GM21529 (cell line): ENCODE data around the gene NKAIN4.
"Not testable (repeated sequence)": the region's sequence is repeated elsewhere in the genome, so short reads cannot be mapped to it uniquely, and the experiment has no call there.

Experiments used
- ATAC-seq: cut with Tn5 transposase; IDR thresholded peaks from one replicate; pipeline ENCODE4 v1.9.1; 2021; ENCODE audit not compliant: unreplicated experiment

The NKAIN4 gene

GRCh38 chr20:63238514-63239125 lies 15.6 kb downstream of the NKAIN4 start:
- no peak for ATAC-seq

GRCh38 chr20:63238031-63238430 lies 16.2 kb downstream of the NKAIN4 start:
- ATAC-seq = no peak

- ATAC-seq = no peak
These were observed 18.0 kb downstream of the NKAIN4 start for GRCh38 chr20:63236116-63236837.

DNA sequence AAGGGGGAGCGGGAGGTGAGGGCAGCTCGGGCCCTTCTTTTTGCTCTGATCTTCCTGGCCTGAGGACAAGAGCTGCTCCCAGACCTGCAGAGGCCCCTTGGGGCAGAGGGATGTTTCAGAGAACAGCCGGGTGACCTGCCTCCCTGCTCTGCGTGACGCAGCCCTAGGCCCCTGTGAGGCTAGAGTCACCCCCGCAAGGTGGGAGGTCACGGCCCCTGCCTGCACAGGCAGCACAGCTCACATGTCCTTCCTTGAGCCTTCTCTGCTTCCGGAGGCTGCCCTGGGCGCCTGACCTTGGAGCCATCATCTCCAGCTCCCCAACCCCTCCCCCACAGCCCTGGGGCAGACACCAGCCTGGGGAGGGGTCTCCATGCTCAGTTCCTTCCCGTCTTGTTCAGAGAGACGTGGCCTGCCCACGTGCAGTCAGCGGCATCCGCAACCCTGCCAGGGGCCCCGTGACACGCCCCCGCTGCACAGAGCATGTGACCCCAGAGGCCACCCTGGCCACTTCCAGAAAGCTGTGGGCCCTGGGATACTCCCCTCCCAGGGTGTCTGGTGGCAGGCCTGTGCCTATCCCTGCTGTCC lies 18.8 kb downstream of the NKAIN4 start, which contains the start of gene BIRC7:
TSS of gene BIRC7 (plus strand) at position 507 of the 585 bp plus-strand sequence. CDS start 192 bp downstream, outside the sequence.
- no peak for ATAC-seq

DNA sequence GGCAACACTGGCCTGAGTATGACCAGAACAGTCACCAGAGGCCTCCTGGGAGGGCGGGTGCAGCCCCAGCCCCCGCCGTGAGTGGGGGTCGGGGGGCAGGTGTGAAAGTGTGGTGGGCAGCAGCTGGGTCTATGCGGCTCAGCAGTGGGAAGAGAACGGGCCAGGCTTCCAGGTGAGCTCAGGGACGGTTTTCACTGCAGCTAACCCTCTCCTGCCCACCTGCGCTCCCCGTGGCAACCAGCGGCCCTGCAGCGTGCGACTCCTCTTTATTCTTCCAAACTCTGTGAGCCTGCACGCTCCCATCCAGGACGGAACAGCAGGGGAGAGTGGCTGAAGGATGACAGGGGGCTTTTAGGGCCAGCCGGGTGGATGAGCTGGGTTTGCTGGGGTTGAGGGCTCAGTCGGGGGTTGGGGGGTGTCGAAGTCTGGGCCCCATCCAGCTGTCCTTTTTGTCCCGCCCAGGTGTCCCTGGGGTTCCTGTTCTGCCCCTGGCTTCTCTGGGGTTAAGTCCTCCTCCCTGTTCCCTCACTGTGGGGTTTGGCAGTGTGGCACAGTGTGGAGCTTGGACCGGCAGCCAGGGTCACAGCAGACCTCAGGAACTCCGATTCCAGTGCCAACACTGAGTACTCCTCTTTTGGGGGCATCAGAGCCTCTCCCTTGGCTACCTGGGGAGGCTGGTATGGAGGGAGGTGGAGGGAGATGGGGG lies 19.4 kb downstream of the NKAIN4 start:
- ATAC-seq = no peak

GRCh38 chr20:63233924-63234323 lies 20.3 kb downstream of the NKAIN4 start:
- ATAC-seq = no peak

GRCh38 chr20:63233061-63233344 lies 21.3 kb downstream of the NKAIN4 start:
- ATAC-seq = no peak

GRCh38 chr20:63232235-63233060 lies 21.8 kb downstream of the NKAIN4 start:
- no peak for ATAC-seq

- ATAC-seq = no peak
These were observed 23.4 kb downstream of the NKAIN4 start for GRCh38 chr20:63230800-63231268.

GRCh38 chr20:63228806-63229205 lies 25.5 kb downstream of the NKAIN4 start:
- ATAC-seq = no peak

GRCh38 chr20:63227260-63227659 lies 27.0 kb downstream of the NKAIN4 start:
- ATAC-seq = no peak

- ATAC-seq = no peak
These were observed 28.0 kb downstream of the NKAIN4 start for GRCh38 chr20:63226042-63226943.

DNA sequence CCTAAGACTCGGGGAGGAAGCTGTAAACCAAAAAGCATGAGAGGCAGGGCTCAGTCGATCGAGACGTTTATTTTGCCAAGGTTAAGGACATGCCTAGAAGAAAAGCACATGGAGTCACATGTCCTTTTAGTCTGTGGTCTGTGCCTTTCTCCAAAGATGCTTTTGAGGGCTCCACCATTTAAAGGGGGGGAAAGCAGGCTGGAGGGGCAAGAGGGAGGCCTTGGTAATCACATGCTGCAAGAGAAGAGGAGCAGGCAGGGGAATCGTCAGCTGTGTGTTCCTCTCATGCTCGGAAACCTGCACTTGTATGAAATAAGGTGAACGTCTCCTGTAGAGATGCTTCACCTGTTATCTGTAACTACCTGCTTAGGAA lies 29.2 kb downstream of the NKAIN4 start:
- ATAC-seq = no peak

DNA sequence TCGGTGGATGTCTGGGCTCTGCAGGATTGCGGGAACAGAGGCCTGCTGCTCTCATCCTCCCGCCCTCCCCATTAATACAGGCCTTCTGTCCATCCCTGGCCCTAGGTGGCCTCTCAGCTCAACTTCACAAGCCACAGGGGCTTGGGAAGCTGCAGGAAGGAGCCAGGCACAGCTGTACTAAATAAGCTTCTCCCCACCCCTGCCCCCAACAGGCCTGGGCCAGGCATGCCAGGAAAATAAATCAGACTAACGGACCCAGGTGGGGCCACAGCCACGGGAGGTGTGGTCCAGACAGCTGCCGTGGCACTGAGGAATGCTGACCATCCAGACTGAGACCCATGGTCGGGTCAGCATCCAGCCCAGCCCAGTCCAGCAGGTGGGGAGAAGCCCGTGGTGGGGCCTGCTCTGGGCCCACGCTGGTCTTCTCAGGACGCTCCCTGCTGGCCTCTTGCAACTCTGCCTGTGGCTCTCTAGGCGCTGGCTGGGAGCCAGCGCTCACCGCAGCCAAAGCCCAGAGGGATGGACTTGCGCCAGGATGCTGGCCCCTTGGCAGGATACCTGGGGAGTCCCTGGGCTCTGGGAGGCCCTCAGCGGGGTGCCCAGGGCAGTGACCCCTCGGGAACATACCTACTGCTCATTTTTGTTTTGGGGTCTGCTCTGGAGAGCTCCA lies 29.7 kb downstream of the NKAIN4 start:
- ATAC-seq = no peak

DNA sequence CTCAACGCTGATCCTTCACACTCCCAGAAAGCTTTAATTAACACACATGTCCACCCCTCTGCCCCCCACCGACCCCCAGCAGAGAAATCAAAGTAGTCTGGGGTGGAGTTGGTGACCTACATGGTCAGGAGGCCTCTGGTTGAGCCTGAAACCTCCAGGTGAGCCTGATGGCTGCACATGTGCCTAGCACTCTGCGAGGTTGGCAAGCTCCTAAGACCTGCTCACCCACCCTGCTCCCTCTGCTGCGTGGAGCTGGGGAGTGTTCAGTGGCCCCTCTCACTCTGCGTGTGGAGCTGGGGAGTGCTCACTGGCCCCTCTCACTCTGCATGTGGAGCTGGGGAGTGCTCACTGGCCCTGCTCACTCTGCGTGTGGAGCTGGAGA lies 30.4 kb downstream of the NKAIN4 start:
- ATAC-seq = no peak

GRCh38 chr20:63223121-63223825 lies 31.0 kb downstream of the NKAIN4 start:
- no peak for ATAC-seq

GRCh38 chr20:63222541-63222940 lies 31.7 kb downstream of the NKAIN4 start:
- ATAC-seq = no peak

GRCh38 chr20:63221400-63222053 lies 32.7 kb downstream of the NKAIN4 start:
- not testable (repeated sequence) for ATAC-seq
